ENCODE measurements around the gene SLC49A3. TPM values are rescaled to one million over a fixed set of nuclear protein-coding genes. Genes with fewer than 3 reads are reported as not detected.
A peak's percentile ranks its signal among the peaks of the same experiment; 100 is the strongest.

SLC49A3 gene
- total and polyA plus RNA-seq, 2 of the 13 experiments (the other 11 are each of a cell fraction or from before 2014, with no cell fraction given): 0.07 to 0.17 TPM

DNA sequence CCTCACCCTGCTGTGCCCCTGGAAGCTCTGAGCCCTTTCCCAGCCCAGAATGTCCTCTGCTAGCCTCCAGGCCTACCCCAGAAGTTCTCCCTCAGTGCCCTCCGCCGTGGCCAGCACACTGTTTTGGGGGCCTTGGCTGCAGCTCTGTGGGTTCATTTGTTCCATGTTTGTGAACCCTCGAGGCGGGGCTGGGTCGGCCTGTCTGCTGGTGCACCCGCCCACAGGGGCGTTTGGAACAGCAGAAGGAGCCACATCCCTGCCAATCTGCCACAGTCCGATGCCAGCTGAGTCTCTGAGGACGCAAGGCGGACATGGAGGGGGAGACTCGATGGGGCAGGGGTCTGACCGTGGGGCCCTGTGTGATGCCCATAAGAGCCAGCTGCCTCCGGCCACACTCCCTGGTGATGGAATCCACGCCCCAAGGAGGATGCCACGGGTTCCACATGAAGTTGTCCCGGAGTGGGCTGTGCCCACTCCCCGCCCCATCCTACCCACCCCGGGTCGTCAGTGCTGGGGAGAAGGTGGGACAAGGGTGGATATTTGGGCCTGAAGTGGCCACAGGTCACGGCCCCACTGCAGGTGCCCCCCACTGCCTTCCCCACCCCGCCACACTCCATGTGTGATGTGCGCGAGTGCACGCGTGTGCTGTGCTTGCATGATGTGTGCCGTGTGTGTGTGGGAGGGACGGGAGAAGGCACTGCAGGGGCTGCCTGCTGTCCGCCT, 22.0 kb downstream of the SLC49A3 start (continued):
- TF ChIP-seq, protein P1, sequence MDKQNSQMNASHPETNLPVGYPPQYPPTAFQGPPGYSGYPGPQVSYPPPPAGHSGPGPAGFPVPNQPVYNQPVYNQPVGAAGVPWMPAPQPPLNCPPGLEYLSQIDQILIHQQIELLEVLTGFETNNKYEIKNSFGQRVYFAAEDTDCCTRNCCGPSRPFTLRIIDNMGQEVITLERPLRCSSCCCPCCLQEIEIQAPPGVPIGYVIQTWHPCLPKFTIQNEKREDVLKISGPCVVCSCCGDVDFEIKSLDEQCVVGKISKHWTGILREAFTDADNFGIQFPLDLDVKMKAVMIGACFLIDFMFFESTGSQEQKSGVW (CRISPR knock-in tag; IDR thresholded peaks at IDR 0.05; ENCODE audit: borderline replicate concordance): no peak
- TF ChIP-seq ATF4 (CRISPR knock-in tag; IDR thresholded peaks at IDR 0.05): no peak
- TF ChIP-seq U2AF2 (IDR thresholded peaks at IDR 0.05; ENCODE audit: low read depth, low read length): no peak
- no peak for TF ChIP-seq ELF4 (CRISPR knock-in tag; IDR thresholded peaks at IDR 0.05; ENCODE audit: borderline replicate concordance)

DNA sequence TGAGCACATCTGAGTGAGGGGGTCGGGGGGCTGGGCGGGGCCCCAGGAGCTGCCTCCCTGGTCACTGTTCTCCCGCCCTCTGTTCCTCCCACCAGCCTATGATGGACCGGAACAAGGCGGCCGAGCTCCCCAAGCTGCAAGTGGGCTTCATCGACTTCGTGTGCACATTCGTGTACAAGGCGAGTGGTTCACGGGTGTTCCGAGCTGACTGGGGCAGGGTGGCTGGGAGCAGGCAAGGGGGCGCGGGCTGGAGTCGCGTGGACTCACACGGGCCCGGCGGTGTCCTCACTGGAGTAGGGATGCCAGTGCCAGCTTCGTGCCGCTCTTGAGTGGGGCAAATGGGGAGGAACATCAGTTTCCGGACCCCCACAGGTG, 22.5 kb downstream of the SLC49A3 start:
- H3K9me3 ChIP-seq (ENCODE audit: low read length): no peaks in the 10 kb centered on the region
- 47% methylated on average over 8 of the region's 22 CpGs for WGBS (ENCODE audit: low lambda C conversion rate)
- no peak overlapping the region for H2AFZ ChIP-seq (ENCODE audit: low read length)
- no peak overlapping the region for H3K27ac ChIP-seq (ENCODE audit: extremely low read length, insufficient read depth, low read length)
- no peaks in the 10 kb centered on the region for H3K79me2 ChIP-seq (ENCODE audit: insufficient read depth, low read length)
- H3K27me3 ChIP-seq (ENCODE audit: control insufficient read depth in 1 of 2, insufficient read depth in 2 of 2, low read length in 2 of 2): peaks cover 3 to 33% of the 10 kb centered on the region in 2 experiments; a peak in 4 of 5 replicates
- FAIRE-seq: no peak
- peaks cover 0 to 1% of the 10 kb centered on the region in 2 experiments; a peak in 1 of 5 replicates for H3K36me3 ChIP-seq (replicated peaks in 1 of 2; ENCODE audit: control insufficient read depth in 1 of 2, insufficient read depth in 2 of 2, low read length in 2 of 2)
- peak overlapping the region in 1 of 3 experiments; percentile 50; a peak in 1 of 6 replicates for H3K4me3 ChIP-seq (replicated peaks in 1 of 3; ENCODE audit: insufficient read depth in 1 of 3, low read depth in 2 of 3, low read length in 3 of 3)
- ChIA-PET CTCF (ENCODE audit: low intra/inter-chr PET ratio, low total read pairs) (no interaction called here), POLR2A (interaction anchor here (1.5 kb wide), 1 partner anchor 21 kb away, joined by 3 read pairs; no protein-coding TSS in a partner anchor)
- peaks cover 24% of the 10 kb centered on the region for H3K4me1 ChIP-seq (ENCODE audit: insufficient read depth, low read length)
- ATAC-seq: peak; percentile 7; the same call in 1 of the 3 replicates
- peak overlapping the region; percentile 55; the same call in 1 of the 2 replicates for H3K4me2 ChIP-seq (ENCODE audit: low read depth, low read length)
- in situ Hi-C loops (cut with HindIII; ENCODE audit: extremely low pct_ligation_motif_present, low pct_unique_long_range_greater_than_20kb) (no loop called here), intact Hi-C loops (cut with micrococcal nuclease; ENCODE audit: unreplicated experiment) (no loop called here)
- BruUV-seq (replicated peaks): no TSS peak
- H3K9ac ChIP-seq (ENCODE audit: insufficient read depth, low read depth, low read length): no peak overlapping the region
- no peak for DNase-seq (ENCODE audit: low spot score)
- no peaks in the 10 kb centered on the region for H4K20me1 ChIP-seq (ENCODE audit: insufficient read depth, low read length)
- TF ChIP-seq ZNF781 (CRISPR knock-in tag; IDR thresholded peaks at IDR 0.05; ENCODE audit: borderline replicate concordance, not compliant biosample characterization): no peak
- TF ChIP-seq TBX3 (IDR thresholded peaks at IDR 0.05; ENCODE audit: borderline replicate concordance): no peak
- TF ChIP-seq FOXC1 (CRISPR knock-in tag; IDR thresholded peaks at IDR 0.05; ENCODE audit: borderline replicate concordance): no peak
- TF ChIP-seq PBX3 (CRISPR knock-in tag; IDR thresholded peaks at IDR 0.05; ENCODE audit: borderline replicate concordance): no peak
- TF ChIP-seq POLR2A (IDR thresholded peaks at IDR 0.05; ENCODE audit: insufficient read depth in 1 of 2, low read depth in 2 of 2, low read length in 2 of 2): no peak
- TF ChIP-seq SIN3A (IDR thresholded peaks at IDR 0.05; ENCODE audit: borderline replicate concordance, low read depth, low read length): no peak
- TF ChIP-seq RBAK (CRISPR knock-in tag; IDR thresholded peaks at IDR 0.05): no peak
- TF ChIP-seq BRD4 (CRISPR knock-in tag; IDR thresholded peaks at IDR 0.05): no peak
- TF ChIP-seq ZNF615 (CRISPR knock-in tag; IDR thresholded peaks at IDR 0.05; ENCODE audit: borderline replicate concordance): no peak
- no peak for TF ChIP-seq SMARCC2 (IDR thresholded peaks at IDR 0.05)
- TF ChIP-seq ZMYM3 (CRISPR knock-in tag; IDR thresholded peaks at IDR 0.05): no peak
- TF ChIP-seq ZNF33A (CRISPR knock-in tag; IDR thresholded peaks at IDR 0.05; ENCODE audit: borderline replicate concordance): no peak
- no peak for TF ChIP-seq PCBP2 (optimal IDR thresholded peaks at IDR 0.05; ENCODE audit: low read depth, low read length, poor library complexity, severe bottlenecking)
- no peak for TF ChIP-seq TCF12 (IDR thresholded peaks at IDR 0.05)
- TF ChIP-seq TCF12 (CRISPR knock-in tag; IDR thresholded peaks at IDR 0.05): no peak
- TF ChIP-seq CENPX (CRISPR knock-in tag; IDR thresholded peaks at IDR 0.05): no peak
